Effector memory CD8-positive, alpha-beta T cell (primary cell): ENCODE data around the gene SLC37A2.

ENCODE experiments used
- ATAC-seq: fragments of 150-1000 bp; cut with Tn5 transposase; replicated peaks from 2 replicates; pipeline ENCODE4 v1.10.0; 2021; ENCODE audit warnings: mild to moderate bottlenecking, moderate library complexity
- DNase-seq, 3 experiments: peaks; one replicate each; pipeline ENCODE4 v3.0.0; 2021
- H3K27ac Mint-ChIP-seq, 2 donors: one replicate each; pipeline ENCODE4 v1.8.0; 2022; ENCODE audit warnings: mild to moderate bottlenecking in 2 of 2, mixed read lengths in 2 of 2, moderate library complexity in 2 of 2
- H3K27me3 Mint-ChIP-seq, 2 donors: one replicate each; pipeline ENCODE4 v1.8.0; 2022; ENCODE audit warnings: mixed read lengths in 2 of 2
- H3K36me3 Mint-ChIP-seq: one replicate; pipeline ENCODE4 v1.8.0; 2022; ENCODE audit warnings: mild to moderate bottlenecking, moderate library complexity, mixed read lengths; ENCODE audit not compliant: insufficient read depth
- H3K4me1 Mint-ChIP-seq, 2 donors: one replicate each; pipeline ENCODE4 v1.8.0; 2022; ENCODE audit warnings: low read depth in 2 of 2, mixed read lengths in 2 of 2
- H3K4me3 Mint-ChIP-seq, 2 donors: one replicate each; pipeline ENCODE4 v1.8.0; 2022; ENCODE audit warnings: mild to moderate bottlenecking in 2 of 2, mixed read lengths in 2 of 2, moderate library complexity in 2 of 2
- H3K9me3 Mint-ChIP-seq, 2 donors: one replicate each; pipeline ENCODE4 v1.8.0; 2022; ENCODE audit warnings: mixed read lengths in 2 of 2

SLC37A2 gene

DNA sequence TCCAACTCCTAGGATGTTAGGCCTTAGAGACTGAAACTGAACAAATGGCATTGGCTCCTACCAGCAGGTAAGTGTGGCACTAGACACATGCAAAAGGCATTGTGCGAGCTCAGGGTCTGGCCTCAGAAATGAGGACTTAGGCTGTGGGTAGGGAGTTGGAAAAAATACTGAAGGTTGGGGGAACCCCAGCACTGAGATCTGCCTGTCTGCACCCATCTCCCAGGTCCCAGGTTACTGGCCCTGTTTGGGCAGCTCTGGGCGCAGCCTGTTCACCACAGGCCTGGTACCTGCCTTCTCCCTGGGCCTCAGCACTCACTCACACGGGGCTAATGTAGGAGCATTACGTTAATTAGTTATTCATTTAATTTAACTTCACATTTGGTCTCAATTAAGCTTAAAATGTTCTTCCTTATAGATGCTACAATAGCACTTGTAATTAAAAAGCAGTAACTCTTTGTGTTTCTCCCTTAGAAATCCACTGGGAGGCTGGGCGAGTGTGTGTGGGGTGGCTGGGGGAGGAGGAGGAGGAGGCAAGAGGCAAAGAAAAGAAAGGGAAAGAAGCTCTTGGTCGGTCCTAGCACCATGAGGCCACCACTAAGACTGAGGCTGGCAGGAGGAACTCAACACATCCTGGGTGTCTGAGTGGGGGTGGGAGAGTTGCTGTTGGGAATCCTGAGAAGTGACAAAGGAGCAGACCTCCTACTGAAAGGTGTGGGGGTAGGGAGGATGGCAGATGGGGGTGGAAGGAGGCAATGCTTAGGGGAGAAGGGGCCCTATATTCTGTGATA is 29.0 kb downstream of the SLC37A2 start:
- H3K9me3 Mint-ChIP-seq, result no peaks in the 10 kb centered on the region
- H3K36me3 Mint-ChIP-seq, result peaks cover 3% of the 10 kb centered on the region
- no peaks in the 10 kb centered on the region for H3K4me1 Mint-ChIP-seq
- no peak overlapping the region for H3K4me3 Mint-ChIP-seq
- ATAC-seq (no peak), DNase-seq (no peak)
- no peaks in the 10 kb centered on the region for H3K27me3 Mint-ChIP-seq
- H3K27ac Mint-ChIP-seq, result peak overlapping the region in 1 of 2 donors; percentile 87

DNA sequence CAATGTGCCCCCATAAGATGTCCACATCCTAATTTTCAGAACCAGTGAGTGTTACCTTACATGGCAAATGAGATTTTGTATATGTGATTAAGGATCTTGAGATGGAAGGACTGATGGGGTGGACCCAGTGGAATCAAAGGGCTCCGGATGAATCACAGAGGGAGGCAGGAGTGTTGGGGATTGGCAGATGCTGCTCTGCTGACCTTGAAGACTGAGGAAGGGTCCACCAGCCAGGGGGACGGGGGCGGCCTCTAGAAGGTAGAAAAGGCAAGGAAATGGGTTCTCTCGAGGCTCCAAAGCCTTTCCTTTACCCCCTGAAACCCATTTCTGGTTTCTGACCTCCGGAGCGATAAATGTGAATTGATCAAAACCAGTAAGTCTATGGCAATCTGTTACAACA is 29.6 kb downstream of the SLC37A2 start:
- Mint-ChIP-seq H3K4me3 (no peak overlapping the region), H3K27ac (peak overlapping the region in 1 of 2 donors; percentile 27)
- no peak for ATAC-seq

DNA sequence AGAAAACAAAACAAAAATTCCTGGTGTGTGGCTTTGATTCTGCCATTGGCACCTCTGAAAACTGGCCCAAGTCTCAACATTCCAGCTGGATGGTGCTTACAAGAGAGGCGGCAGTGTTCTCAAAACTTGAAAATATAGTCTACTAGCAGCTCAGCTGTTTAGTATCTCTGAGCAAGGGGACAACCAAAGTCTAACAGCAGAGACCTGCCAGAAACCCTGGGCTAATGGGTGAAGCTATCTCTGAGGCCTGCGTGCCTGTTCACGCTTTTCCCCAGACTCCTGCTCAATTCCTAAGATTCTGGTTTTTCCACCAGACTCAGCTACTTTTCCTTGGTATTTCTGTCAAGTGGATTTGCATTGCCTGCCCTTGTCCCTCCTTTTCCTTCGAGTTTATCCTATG is 30.4 kb downstream of the SLC37A2 start:
- H3K27ac Mint-ChIP-seq, result no peak overlapping the region
- DNase-seq, result no peak
- H3K9me3 Mint-ChIP-seq, result no peaks in the 10 kb centered on the region
- H3K4me1 Mint-ChIP-seq, result no peaks in the 10 kb centered on the region
- H3K4me3 Mint-ChIP-seq, result no peak overlapping the region
- no peak for ATAC-seq
- H3K27me3 Mint-ChIP-seq, result no peaks in the 10 kb centered on the region
- peaks cover 5% of the 10 kb centered on the region for H3K36me3 Mint-ChIP-seq

More for the DNA sequence above, 29.6 kb downstream of the SLC37A2 start:
- Mint-ChIP-seq H3K27me3 (no peaks in the 10 kb centered on the region), H3K9me3 (no peaks in the 10 kb centered on the region), H3K36me3 (peaks cover 3% of the 10 kb centered on the region), H3K4me1 (no peaks in the 10 kb centered on the region)
- DNase-seq, result no peak

DNA sequence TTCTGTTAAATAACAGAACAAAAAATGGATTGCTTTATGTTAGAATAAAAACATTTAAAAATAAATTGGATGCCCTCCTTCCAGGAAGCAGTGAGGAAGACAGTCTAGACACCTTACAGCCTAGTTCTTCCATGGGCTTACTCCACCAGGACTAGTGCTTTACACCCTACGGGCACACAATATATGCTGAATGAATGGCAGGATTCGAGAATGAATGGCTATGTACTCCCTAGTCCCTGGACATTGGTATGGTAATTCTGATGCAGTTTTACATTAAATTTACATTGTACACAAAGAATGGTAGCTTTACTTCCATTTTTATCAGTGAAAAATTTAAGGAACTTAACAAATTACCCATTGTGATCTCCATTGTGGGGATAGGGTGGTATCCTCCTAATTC is 31.6 kb downstream of the SLC37A2 start:
- Mint-ChIP-seq H3K27ac (no peak overlapping the region), H3K4me3 (no peak overlapping the region), H3K36me3 (peaks cover 16% of the 10 kb centered on the region), H3K27me3 (no peaks in the 10 kb centered on the region), H3K9me3 (no peaks in the 10 kb centered on the region), H3K4me1 (no peaks in the 10 kb centered on the region)
- ATAC-seq (no peak), DNase-seq (no peak)

DNA sequence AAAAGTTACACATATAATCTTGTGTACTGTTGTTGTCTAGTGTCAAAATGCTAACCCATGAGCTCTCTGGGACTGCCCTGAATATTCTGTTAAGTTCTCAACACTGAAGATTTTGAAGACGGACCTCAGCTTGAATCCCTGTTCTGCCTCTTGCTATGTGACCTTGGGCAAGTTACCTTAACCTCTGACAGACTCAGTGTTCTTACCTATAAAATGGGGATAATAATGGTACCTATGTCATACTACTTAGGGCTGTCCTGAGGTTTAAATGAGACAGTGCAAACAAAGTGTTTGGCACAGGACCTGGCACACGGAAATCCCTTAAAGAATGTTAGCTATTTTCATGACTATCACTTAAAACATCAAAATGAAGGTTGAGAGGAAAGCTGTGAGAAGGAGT is 37.0 kb downstream of the SLC37A2 start:
- peaks cover 23% of the 10 kb centered on the region for H3K36me3 Mint-ChIP-seq
- H3K27ac Mint-ChIP-seq, result no peak overlapping the region
- peaks cover 0 to 5% of the 10 kb centered on the region in 2 donors for H3K4me1 Mint-ChIP-seq
- H3K27me3 Mint-ChIP-seq, result no peaks in the 10 kb centered on the region
- no peaks in the 10 kb centered on the region for H3K9me3 Mint-ChIP-seq
- DNase-seq, result no peak
- H3K4me3 Mint-ChIP-seq, result no peak overlapping the region
- ATAC-seq, result no peak

DNA sequence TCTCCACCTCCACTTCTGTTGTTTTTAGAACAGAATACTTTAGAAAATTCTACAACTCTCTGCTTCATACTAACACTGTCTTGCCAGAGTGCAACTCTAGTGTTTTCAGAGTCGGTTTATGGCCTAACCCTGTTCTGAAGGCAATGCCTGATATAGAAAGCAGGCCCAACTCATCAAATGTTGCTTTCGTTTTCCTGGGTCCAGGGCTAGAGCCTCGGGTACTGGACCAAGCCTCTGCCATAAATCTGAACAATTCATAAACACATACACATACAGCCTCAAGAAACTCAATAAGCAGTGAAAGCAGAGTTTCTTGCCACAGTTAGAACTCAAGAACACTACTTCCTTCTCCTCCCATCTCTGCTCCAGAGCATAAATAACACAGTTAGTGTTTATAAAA is 38.5 kb downstream of the SLC37A2 start:
- ATAC-seq (no peak), DNase-seq (no peak)
- Mint-ChIP-seq H3K4me1 (peaks cover 2 to 11% of the 10 kb centered on the region in 2 donors), H3K27me3 (no peaks in the 10 kb centered on the region), H3K9me3 (no peaks in the 10 kb centered on the region), H3K4me3 (no peak overlapping the region), H3K36me3 (peaks cover 23% of the 10 kb centered on the region), H3K27ac (no peak overlapping the region)

DNA sequence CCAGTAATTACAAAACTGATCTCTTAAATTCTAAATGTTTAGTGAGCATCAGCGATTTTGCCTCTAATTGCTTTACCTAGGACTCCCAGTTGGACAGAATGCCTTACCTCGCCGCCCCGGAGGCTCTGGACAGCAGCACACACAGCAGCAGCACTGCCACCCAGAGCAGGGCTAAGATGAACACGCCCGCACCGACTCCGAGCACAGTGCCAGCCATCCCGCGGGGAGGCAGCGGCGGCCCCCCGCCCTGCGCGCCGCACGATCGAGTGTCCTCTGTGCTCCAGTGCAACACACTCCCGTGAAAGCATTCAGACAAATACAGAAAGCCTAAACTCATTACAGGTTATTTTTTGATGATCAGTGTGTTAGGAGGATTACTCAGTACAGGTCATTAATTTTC is 38.9 kb downstream of the SLC37A2 start:
- peaks cover 23% of the 10 kb centered on the region for H3K36me3 Mint-ChIP-seq
- H3K27ac Mint-ChIP-seq, result no peak overlapping the region
- no peak for ATAC-seq
- no peak for DNase-seq
- no peaks in the 10 kb centered on the region for H3K9me3 Mint-ChIP-seq
- H3K4me3 Mint-ChIP-seq, result no peak overlapping the region
- H3K27me3 Mint-ChIP-seq, result no peaks in the 10 kb centered on the region
- H3K4me1 Mint-ChIP-seq, result peaks cover 2 to 11% of the 10 kb centered on the region in 2 donors

DNA sequence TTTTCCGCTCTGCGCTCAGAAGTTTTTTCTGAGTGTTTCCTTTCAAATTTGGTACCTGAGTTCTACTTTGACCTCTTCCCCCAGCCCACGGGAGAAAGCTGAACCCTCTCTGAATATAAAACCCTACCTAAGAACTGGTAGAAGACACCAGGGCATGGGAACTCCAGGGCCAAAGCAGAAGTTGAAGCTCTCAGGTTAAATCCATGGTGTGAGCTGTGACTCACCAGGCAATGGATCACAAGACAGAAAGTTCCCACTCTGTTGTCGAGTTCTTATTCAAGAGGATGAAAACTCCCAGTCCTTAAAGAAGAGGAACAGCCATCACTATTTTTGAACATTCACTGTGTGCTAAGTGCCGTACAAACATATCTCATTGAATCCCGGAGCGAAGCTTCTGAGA is 39.4 kb downstream of the SLC37A2 start:
- no peak for DNase-seq
- no peaks in the 10 kb centered on the region for H3K9me3 Mint-ChIP-seq
- H3K27ac Mint-ChIP-seq, result no peak overlapping the region
- no peak overlapping the region for H3K4me3 Mint-ChIP-seq
- peaks cover 2 to 11% of the 10 kb centered on the region in 2 donors for H3K4me1 Mint-ChIP-seq
- H3K36me3 Mint-ChIP-seq, result peaks cover 23% of the 10 kb centered on the region
- ATAC-seq, result no peak
- no peaks in the 10 kb centered on the region for H3K27me3 Mint-ChIP-seq

DNA sequence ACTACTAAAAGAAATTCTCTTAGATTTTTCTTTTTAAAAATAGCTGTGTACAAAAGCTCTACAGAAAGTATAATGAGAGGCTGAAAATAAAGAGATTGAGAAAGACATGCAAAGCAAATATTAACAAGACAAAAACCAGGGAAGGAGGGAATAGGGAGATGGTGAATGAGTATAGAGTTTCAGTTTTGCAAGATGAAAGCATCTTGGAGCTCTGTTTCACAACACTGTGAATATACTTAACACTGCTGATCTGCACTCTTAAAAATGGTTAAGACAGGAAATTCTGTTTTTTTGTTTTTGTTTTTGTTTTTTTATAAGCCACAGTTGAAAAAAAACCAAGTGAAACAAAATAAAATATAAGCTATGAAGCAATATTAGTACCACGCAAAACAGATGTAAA is 42.8 kb downstream of the SLC37A2 start:
- Mint-ChIP-seq H3K4me1 (peaks cover 6 to 18% of the 10 kb centered on the region in 2 donors), H3K27ac (peak overlapping the region in 1 of 2 donors; percentile 17), H3K4me3 (no peak overlapping the region), H3K36me3 (peaks cover 4% of the 10 kb centered on the region), H3K9me3 (no peaks in the 10 kb centered on the region), H3K27me3 (no peaks in the 10 kb centered on the region)
- ATAC-seq, result no peak
- no peak for DNase-seq

DNA sequence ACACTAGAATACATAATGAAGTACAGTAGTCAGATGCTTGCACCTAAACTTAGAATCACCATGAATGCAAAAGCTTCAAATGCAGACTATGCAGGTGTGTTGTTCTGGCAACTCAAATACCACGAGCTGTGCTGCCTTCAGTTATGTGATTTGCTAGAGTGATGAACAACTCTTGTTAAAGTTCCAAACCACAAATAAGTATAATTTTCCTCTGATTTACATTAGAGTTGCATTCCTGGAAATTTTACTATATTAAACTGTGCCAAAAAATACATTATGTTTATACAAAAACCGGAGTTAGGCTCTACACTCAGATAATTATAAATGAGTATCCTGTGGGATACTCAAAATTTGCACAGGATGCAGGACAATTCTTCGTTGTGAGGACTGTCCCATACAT is 45.4 kb downstream of the SLC37A2 start:
- H3K27ac Mint-ChIP-seq, result no peak overlapping the region
- ATAC-seq (no peak), DNase-seq (no peak)
- no peaks in the 10 kb centered on the region for H3K27me3 Mint-ChIP-seq
- H3K4me3 Mint-ChIP-seq, result no peak overlapping the region
- H3K4me1 Mint-ChIP-seq, result peaks cover 15 to 30% of the 10 kb centered on the region in 2 donors
- H3K9me3 Mint-ChIP-seq, result peaks cover 0 to 6% of the 10 kb centered on the region in 2 donors
- peaks cover 8% of the 10 kb centered on the region for H3K36me3 Mint-ChIP-seq

DNA sequence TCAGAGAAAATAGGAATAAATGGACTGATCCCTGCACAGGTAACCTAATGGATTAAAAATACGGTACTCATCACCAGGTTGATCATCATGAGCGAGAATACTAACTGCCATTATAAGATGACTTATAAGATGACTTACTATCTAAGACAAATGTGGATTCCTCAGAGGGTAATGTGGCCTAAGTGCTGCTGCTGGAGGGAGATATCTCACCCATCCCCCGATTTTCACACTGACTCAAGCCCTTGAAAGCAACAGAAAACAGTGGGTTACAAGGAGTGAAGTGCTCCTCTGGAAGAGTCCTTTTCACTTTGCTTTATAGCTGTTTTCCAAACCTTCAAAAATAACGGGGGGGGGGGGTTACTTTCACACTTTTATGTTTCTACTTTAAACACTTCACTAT is 47.4 kb downstream of the SLC37A2 start:
- ATAC-seq, result no peak
- H3K4me1 Mint-ChIP-seq, result peaks cover 15 to 25% of the 10 kb centered on the region in 2 donors
- H3K4me3 Mint-ChIP-seq, result peak overlapping the region; percentile 87 to 100
- no peaks in the 10 kb centered on the region for H3K27me3 Mint-ChIP-seq
- no peak for DNase-seq
- peak overlapping the region; percentile 93 to 99 for H3K27ac Mint-ChIP-seq
- H3K36me3 Mint-ChIP-seq, result peaks cover 8% of the 10 kb centered on the region
- H3K9me3 Mint-ChIP-seq, result peaks cover 0 to 6% of the 10 kb centered on the region in 2 donors

DNA sequence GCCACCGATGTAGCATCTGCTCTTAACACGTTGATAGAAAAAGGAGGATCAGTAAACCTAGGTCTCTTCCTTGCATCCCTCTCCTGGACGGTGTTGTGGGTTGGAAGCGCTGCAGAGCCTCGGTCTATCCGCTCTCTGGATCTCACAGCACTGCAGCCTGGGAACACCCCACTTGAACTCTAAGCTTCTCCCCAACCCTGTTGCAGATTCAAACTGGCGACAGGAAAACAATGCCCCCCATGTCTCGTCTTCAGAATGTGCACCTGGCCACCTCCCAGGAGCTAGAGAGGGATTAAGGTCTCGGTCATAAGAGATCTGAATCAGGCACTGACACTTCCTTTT is 47.9 kb downstream of the SLC37A2 start:
- Mint-ChIP-seq H3K36me3 (peaks cover 8% of the 10 kb centered on the region), H3K27me3 (no peaks in the 10 kb centered on the region), H3K4me3 (peak overlapping the region; percentile 87 to 100), H3K9me3 (peaks cover 0 to 6% of the 10 kb centered on the region in 2 donors), H3K27ac (peak overlapping the region; percentile 93 to 99), H3K4me1 (peaks cover 15 to 23% of the 10 kb centered on the region in 2 donors)
- ATAC-seq (no peak), DNase-seq (peak in 1 of 3 experiments; percentile 2)

DNA sequence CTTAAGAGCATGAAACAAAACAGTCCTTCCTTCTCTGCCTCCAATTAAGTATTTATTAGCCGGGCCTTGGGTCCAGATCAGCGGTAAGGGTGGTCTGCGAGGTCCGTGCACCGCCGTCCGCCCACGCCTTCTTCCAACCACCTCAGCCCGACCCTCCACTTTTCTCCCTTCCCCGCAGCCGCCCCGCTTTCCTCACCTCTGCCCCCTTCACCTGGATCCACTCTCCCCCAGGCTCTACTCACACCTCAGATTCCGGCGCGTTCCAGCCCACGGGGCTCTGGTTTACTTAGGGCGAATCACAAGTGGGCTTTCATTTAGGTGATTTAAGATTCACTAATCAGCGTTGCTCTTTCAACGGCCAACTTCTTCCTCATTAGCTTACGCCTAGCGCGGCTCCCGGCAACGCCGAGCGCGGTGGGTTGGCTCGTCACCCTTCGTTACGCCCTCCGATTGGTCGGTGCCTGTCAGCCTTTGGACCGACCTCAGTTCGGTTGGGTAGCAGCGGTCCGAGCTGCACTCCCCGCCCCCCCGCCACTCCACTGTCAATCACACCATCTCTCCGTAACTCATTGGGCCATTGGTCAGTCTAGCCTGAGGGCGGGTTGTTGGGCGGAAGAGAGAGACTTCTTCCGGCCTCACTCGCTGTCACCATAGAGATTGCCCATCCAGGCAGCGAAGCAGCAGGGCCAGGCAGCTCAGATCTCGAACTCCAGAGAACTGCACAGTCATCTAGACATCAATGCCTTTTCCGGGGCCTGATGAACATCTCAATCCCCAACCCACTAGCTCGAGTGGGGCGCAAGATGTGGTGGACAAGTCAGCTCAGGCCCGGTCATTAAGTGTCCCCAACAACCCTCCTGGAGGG is 48.5 kb downstream of the SLC37A2 start, which contains the start of gene TMEM218:
TMEM218 (minus strand) TSS at position 284 of the 865 bp plus-strand sequence. CDS start 9,385 bp downstream, outside the sequence.
- Mint-ChIP-seq H3K27ac (peak within 1 kb of the TSS; percentile 93 to 99), H3K27me3 (peaks cover 0 to 2% of the 10 kb centered on the region in 2 donors)

More for the DNA sequence above, 48.5 kb downstream of the SLC37A2 start, which contains the start of gene TMEM218:
- ATAC-seq (peak; percentile 92), DNase-seq (peak; percentile 92 to 97 (median 93))
- Mint-ChIP-seq H3K4me1 (peaks cover 13 to 20% of the 10 kb centered on the region in 2 donors), H3K4me3 (peak within 1 kb of the TSS; percentile 87 to 100), H3K9me3 (peaks cover 0 to 6% of the 10 kb centered on the region in 2 donors), H3K36me3 (peaks cover 8% of the 10 kb centered on the region)
